Measurements from ENCODE around the gene ING5.
A peak's percentile ranks its signal among the peaks of the same experiment; 100 is the strongest.

The ING5 gene

GRCh38 chr2:241671457-241672240 is 30.2 kb upstream of the ING5 start:
- H3K4me3 ChIP-seq (ENCODE audit: low read length): no peak overlapping the region
- DNase-seq (ENCODE audit: low read depth, low spot score): no peak

GRCh38 chr2:241672243-241673188 is 29.3 kb upstream of the ING5 start:
- H3K4me3 ChIP-seq (ENCODE audit: low read length): no peak overlapping the region
- no peak for DNase-seq (ENCODE audit: low read depth, low spot score)

- no peak for DNase-seq (ENCODE audit: low read depth, low spot score)
- H3K4me3 ChIP-seq (ENCODE audit: low read length): no peak overlapping the region
Observed at GRCh38 chr2:241673189-241673663, 28.6 kb upstream of the ING5 start.

- no peak overlapping the region for H3K4me3 ChIP-seq (ENCODE audit: low read length)
- DNase-seq (ENCODE audit: low read depth, low spot score): no peak
Observed at GRCh38 chr2:241673797-241674725, 27.8 kb upstream of the ING5 start.

GRCh38 chr2:241675885-241676284 is 26.0 kb upstream of the ING5 start:
- H3K4me3 ChIP-seq (ENCODE audit: low read length): no peak overlapping the region
- DNase-seq (ENCODE audit: low read depth, low spot score): no peak

- no peak for DNase-seq (ENCODE audit: low read depth, low spot score)
- no peak overlapping the region for H3K4me3 ChIP-seq (ENCODE audit: low read length)
Observed at GRCh38 chr2:241676665-241677064, 25.2 kb upstream of the ING5 start.

GRCh38 chr2:241677392-241677791 is 24.4 kb upstream of the ING5 start:
- no peak for DNase-seq (ENCODE audit: low read depth, low spot score)
- no peak overlapping the region for H3K4me3 ChIP-seq (ENCODE audit: low read length)

- DNase-seq (ENCODE audit: low read depth, low spot score): no peak
- no peak overlapping the region for H3K4me3 ChIP-seq (ENCODE audit: low read length)
Observed at GRCh38 chr2:241678307-241678706, 23.5 kb upstream of the ING5 start.

GRCh38 chr2:241678784-241679540 is 22.9 kb upstream of the ING5 start:
- H3K4me3 ChIP-seq (ENCODE audit: low read length): no peak overlapping the region

GRCh38 chr2:241680044-241680443 is 21.8 kb upstream of the ING5 start:
- DNase-seq (ENCODE audit: low read depth, low spot score): no peak
- H3K4me3 ChIP-seq (ENCODE audit: low read length): no peak overlapping the region

More at GRCh38 chr2:241678784-241679540, 22.9 kb upstream of the ING5 start:
- no peak for DNase-seq (ENCODE audit: low read depth, low spot score)

- H3K4me3 ChIP-seq (ENCODE audit: low read length): no peak overlapping the region
- no peak for DNase-seq (ENCODE audit: low read depth, low spot score)
Observed at GRCh38 chr2:241680827-241681599, 20.8 kb upstream of the ING5 start.

GRCh38 chr2:241686324-241686649 is 15.6 kb upstream of the ING5 start:
- H3K4me3 ChIP-seq (ENCODE audit: low read length): peak overlapping the region; percentile 95
- DNase-seq (ENCODE audit: low read depth, low spot score): no peak

GRCh38 chr2:241686650-241687425 is 15.0 kb upstream of the ING5 start, which contains the start of gene DTYMK:
Gene DTYMK, minus strand, starts transcription at chr2:241686815. Its CDS starts 32 bp downstream, at chr2:241686783.
- peak; percentile 91 for DNase-seq (ENCODE audit: low read depth, low spot score)

GRCh38 chr2:241689306-241689705 is 12.5 kb upstream of the ING5 start:
- DNase-seq (ENCODE audit: low read depth, low spot score): peak; percentile 88
- H3K4me3 ChIP-seq (ENCODE audit: low read length): peak overlapping the region; percentile 33

More at GRCh38 chr2:241686650-241687425, 15.0 kb upstream of the ING5 start, which contains the start of gene DTYMK:
- peak within 1 kb of the TSS; percentile 95 for H3K4me3 ChIP-seq (ENCODE audit: low read length)

- no peak overlapping the region for H3K4me3 ChIP-seq (ENCODE audit: low read length)
- no peak for DNase-seq (ENCODE audit: low read depth, low spot score)
Observed at GRCh38 chr2:241690202-241690717, 11.6 kb upstream of the ING5 start.

GRCh38 chr2:241692448-241692847 is 9.4 kb upstream of the ING5 start:
- DNase-seq (ENCODE audit: low read depth, low spot score): no peak
- H3K4me3 ChIP-seq (ENCODE audit: low read length): no peak overlapping the region

GRCh38 chr2:241695651-241696050 is 6.2 kb upstream of the ING5 start:
- DNase-seq (ENCODE audit: low read depth, low spot score): no peak

More at GRCh38 chr2:241695651-241696050, 6.2 kb upstream of the ING5 start:
- no peak overlapping the region for H3K4me3 ChIP-seq (ENCODE audit: low read length)

All from Jurkat, Clone E6-1 (cell line).